Activated naive CD8-positive, alpha-beta T cell (primary cell): ENCODE data around the gene FEN1.

ENCODE experiments used
- H3K27ac Mint-ChIP-seq: one replicate; pipeline ENCODE4 v1.8.0; 2021; ENCODE audit warnings: mixed read lengths
- H3K27me3 Mint-ChIP-seq: one replicate; pipeline ENCODE4 v1.8.0; 2021; ENCODE audit warnings: mixed read lengths
- H3K36me3 Mint-ChIP-seq: one replicate; pipeline ENCODE4 v1.8.0; 2021; ENCODE audit warnings: mixed read lengths
- H3K4me1 Mint-ChIP-seq: one replicate; pipeline ENCODE4 v1.8.0; 2021; ENCODE audit warnings: low read depth, mixed read lengths
- H3K4me3 Mint-ChIP-seq: one replicate; pipeline ENCODE4 v1.8.0; 2021; ENCODE audit warnings: mild to moderate bottlenecking, mixed read lengths
- H3K9me3 Mint-ChIP-seq: one replicate; pipeline ENCODE4 v1.8.0; 2021; ENCODE audit warnings: low read depth, mixed read lengths

The FEN1 gene

DNA sequence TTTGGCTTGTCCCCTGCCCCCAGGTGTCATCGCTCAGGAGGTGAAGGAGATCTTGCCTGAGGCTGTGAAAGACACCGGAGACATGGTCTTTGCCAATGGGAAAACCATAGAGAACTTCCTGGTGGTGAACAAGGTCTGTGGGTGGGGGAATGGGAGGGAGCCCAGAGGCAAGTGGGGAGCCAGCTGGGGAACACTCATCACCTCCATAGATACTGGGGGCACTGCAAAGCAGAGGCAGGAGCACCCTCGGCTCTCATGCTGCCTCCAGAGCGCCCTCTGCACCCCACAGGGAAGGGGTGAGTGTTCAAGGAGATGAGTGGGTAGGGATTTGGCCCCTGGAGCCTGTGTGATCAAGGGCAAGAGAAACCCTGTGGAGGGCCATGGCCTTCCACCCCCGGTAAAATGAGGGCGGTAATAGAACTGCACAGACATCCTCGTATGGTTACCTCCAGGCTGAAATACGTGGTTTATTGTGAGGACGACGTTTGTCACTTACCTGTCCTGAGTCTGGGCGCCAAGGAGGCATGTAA is 14.3 kb upstream of the FEN1 start:
- no peaks in the 10 kb centered on the region for H3K27me3 Mint-ChIP-seq

GRCh38 chr11:61778920-61779650 is 13.6 kb upstream of the FEN1 start:
- Mint-ChIP-seq H3K9me3 (no peaks in the 10 kb centered on the region), H3K36me3 (no peaks in the 10 kb centered on the region), H3K4me1 (peaks cover 12% of the 10 kb centered on the region), H3K27ac (no peak overlapping the region), H3K27me3 (no peaks in the 10 kb centered on the region), H3K4me3 (no peak overlapping the region)

More for the DNA sequence above, 14.3 kb upstream of the FEN1 start:
- Mint-ChIP-seq H3K4me3 (peak overlapping the region; percentile 27), H3K9me3 (no peaks in the 10 kb centered on the region), H3K27ac (no peak overlapping the region), H3K4me1 (peaks cover 12% of the 10 kb centered on the region), H3K36me3 (no peaks in the 10 kb centered on the region)

- H3K27me3 Mint-ChIP-seq = no peaks in the 10 kb centered on the region
- H3K4me1 Mint-ChIP-seq = peaks cover 12% of the 10 kb centered on the region
- H3K27ac Mint-ChIP-seq = no peak overlapping the region
- no peaks in the 10 kb centered on the region for H3K9me3 Mint-ChIP-seq
- no peak overlapping the region for H3K4me3 Mint-ChIP-seq
- H3K36me3 Mint-ChIP-seq = no peaks in the 10 kb centered on the region
Observed at GRCh38 chr11:61779666-61780525, 12.8 kb upstream of the FEN1 start.

- Mint-ChIP-seq H3K27ac (no peak overlapping the region), H3K4me3 (no peak overlapping the region), H3K4me1 (peaks cover 12% of the 10 kb centered on the region)
Observed at GRCh38 chr11:61780581-61781162, 12.0 kb upstream of the FEN1 start.

DNA sequence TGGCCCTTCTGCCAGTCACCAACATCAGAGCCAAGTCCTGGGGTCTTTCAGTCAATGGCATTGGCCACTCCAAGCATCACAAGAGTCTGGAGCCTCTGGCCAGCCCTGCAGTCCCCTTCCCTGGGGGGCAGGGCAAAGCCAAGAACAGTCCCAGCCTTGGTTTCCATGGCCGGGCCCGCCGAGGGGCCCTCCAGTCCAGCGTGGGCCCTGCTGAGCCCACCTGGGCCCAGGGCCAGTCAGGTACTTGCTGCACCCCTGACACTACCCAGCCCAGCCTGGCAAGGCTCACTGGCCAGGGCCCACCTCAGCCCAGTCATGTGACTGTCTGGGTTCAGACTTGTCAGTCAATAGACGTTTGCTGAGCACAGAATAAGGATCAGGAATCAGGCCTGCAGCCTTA is 11.1 kb upstream of the FEN1 start:
- Mint-ChIP-seq H3K9me3 (no peaks in the 10 kb centered on the region), H3K36me3 (no peaks in the 10 kb centered on the region), H3K4me3 (no peak overlapping the region), H3K27ac (no peak overlapping the region), H3K4me1 (peaks cover 11% of the 10 kb centered on the region), H3K27me3 (no peaks in the 10 kb centered on the region)

More at GRCh38 chr11:61780581-61781162, 12.0 kb upstream of the FEN1 start:
- H3K27me3 Mint-ChIP-seq = no peaks in the 10 kb centered on the region
- H3K36me3 Mint-ChIP-seq = no peaks in the 10 kb centered on the region
- H3K9me3 Mint-ChIP-seq = no peaks in the 10 kb centered on the region

DNA sequence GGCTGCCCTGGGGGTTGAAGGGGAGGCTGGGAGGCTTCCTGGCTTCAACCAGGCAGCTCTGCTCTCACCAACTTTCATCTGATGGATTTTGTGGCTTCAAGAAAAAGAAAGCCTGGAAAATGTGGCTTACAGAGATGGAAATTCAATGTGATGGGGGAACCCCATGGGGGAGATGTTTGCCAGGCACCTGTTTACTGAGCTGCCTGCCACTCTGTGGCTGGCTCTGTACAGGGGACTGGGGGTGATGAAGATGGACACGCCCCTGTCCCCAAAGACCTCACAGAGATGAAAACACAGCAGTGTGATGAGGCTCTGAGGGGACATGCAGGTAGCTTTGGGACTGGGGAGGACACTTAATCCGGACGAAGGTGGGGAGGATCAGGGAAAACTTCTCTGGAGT is 10.4 kb upstream of the FEN1 start:
- Mint-ChIP-seq H3K4me3 (no peak overlapping the region), H3K9me3 (no peaks in the 10 kb centered on the region)

GRCh38 chr11:61782841-61783240 is 9.9 kb upstream of the FEN1 start:
- no peaks in the 10 kb centered on the region for H3K36me3 Mint-ChIP-seq
- no peak overlapping the region for H3K4me3 Mint-ChIP-seq
- no peak overlapping the region for H3K27ac Mint-ChIP-seq
- no peaks in the 10 kb centered on the region for H3K27me3 Mint-ChIP-seq
- peaks cover 4% of the 10 kb centered on the region for H3K4me1 Mint-ChIP-seq
- no peaks in the 10 kb centered on the region for H3K9me3 Mint-ChIP-seq

More for the DNA sequence above, 10.4 kb upstream of the FEN1 start:
- Mint-ChIP-seq H3K27ac (no peak overlapping the region), H3K36me3 (no peaks in the 10 kb centered on the region), H3K27me3 (no peaks in the 10 kb centered on the region), H3K4me1 (peaks cover 6% of the 10 kb centered on the region)

GRCh38 chr11:61783717-61784505 is 8.8 kb upstream of the FEN1 start:
- Mint-ChIP-seq H3K27me3 (no peaks in the 10 kb centered on the region), H3K9me3 (no peaks in the 10 kb centered on the region), H3K27ac (no peak overlapping the region)

GRCh38 chr11:61784506-61784805 is 8.3 kb upstream of the FEN1 start:
- no peak overlapping the region for H3K27ac Mint-ChIP-seq
- H3K36me3 Mint-ChIP-seq = peaks cover 2% of the 10 kb centered on the region
- no peaks in the 10 kb centered on the region for H3K27me3 Mint-ChIP-seq
- no peak overlapping the region for H3K4me3 Mint-ChIP-seq
- H3K9me3 Mint-ChIP-seq = no peaks in the 10 kb centered on the region
- H3K4me1 Mint-ChIP-seq = peaks cover 2% of the 10 kb centered on the region

More at GRCh38 chr11:61783717-61784505, 8.8 kb upstream of the FEN1 start:
- peaks cover 2% of the 10 kb centered on the region for H3K36me3 Mint-ChIP-seq
- H3K4me3 Mint-ChIP-seq = no peak overlapping the region
- H3K4me1 Mint-ChIP-seq = peaks cover 2% of the 10 kb centered on the region

- no peaks in the 10 kb centered on the region for H3K9me3 Mint-ChIP-seq
- H3K4me3 Mint-ChIP-seq = no peak overlapping the region
Observed at GRCh38 chr11:61785837-61786402, 6.8 kb upstream of the FEN1 start.

GRCh38 chr11:61787928-61788491 is 4.7 kb upstream of the FEN1 start:
- Mint-ChIP-seq H3K27me3 (no peaks in the 10 kb centered on the region), H3K4me1 (peaks cover 16% of the 10 kb centered on the region), H3K9me3 (no peaks in the 10 kb centered on the region), H3K36me3 (peaks cover 6% of the 10 kb centered on the region), H3K27ac (no peak overlapping the region), H3K4me3 (no peak overlapping the region)

More at GRCh38 chr11:61785837-61786402, 6.8 kb upstream of the FEN1 start:
- no peak overlapping the region for H3K27ac Mint-ChIP-seq
- no peaks in the 10 kb centered on the region for H3K27me3 Mint-ChIP-seq
- H3K36me3 Mint-ChIP-seq = peaks cover 2% of the 10 kb centered on the region
- H3K4me1 Mint-ChIP-seq = peaks cover 9% of the 10 kb centered on the region

DNA sequence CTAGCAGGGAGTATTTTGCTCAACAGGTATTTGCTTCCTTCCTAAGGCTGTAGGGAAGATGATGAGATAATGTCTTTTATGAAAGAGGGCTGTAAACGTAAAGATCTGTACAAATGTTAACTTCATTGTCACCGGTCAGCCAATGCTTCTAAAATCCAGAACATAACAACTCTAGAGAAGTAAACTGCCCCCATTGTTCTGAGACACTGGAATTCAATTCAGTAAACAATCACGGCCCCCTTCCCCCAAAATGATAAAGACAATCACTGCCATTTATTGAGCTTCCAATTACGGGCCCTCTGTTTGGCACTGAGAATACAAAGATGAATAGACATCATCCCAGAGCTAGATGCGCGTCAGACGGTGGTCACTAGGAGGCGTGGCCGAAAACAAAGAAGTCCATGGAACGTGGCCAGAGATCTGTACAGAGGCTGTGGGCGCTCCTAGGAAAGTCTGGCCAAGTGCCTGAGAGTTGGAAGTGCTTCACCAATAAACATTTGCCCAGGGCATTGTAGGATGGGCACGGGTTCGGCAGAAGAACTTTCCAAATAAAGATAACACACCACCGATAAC is 888 bp upstream of the FEN1 start:
- peaks cover 6% of the 10 kb centered on the region for H3K36me3 Mint-ChIP-seq

GRCh38 chr11:61793083-61793828 is 545 bp downstream of the FEN1 start:
- Mint-ChIP-seq H3K36me3 (peaks cover 9% of the 10 kb centered on the region), H3K4me1 (peaks cover 28% of the 10 kb centered on the region), H3K9me3 (no peaks in the 10 kb centered on the region), H3K4me3 (peak overlapping the region; percentile 97), H3K27me3 (no peaks in the 10 kb centered on the region), H3K27ac (peak overlapping the region; percentile 100)

More for the DNA sequence above, 888 bp upstream of the FEN1 start:
- Mint-ChIP-seq H3K4me3 (peak overlapping the region; percentile 97), H3K27ac (peak overlapping the region; percentile 100), H3K4me1 (peaks cover 26% of the 10 kb centered on the region), H3K27me3 (no peaks in the 10 kb centered on the region), H3K9me3 (no peaks in the 10 kb centered on the region)
